ENCODE measurements around the gene CHCHD6. TPM values are rescaled to one million over a fixed set of nuclear protein-coding genes. Genes with fewer than 3 reads are reported as not detected.

CHCHD6 gene
- total RNA-seq, 1 donor, result 10.9 TPM

GRCh38 chr3:126937533-126937932 lies 233.5 kb downstream of the CHCHD6 start:
- Histone ChIP-seq H3K9me3 (ENCODE audit: low read depth, low read length) (no peaks in the 10 kb centered on the region), H4K20me1 (ENCODE audit: insufficient read depth, low read length) (no peaks in the 10 kb centered on the region), H3K27ac (ENCODE audit: low read depth, low read length) (no peak overlapping the region), H3K79me2 (ENCODE audit: insufficient read depth, low read length) (no peaks in the 10 kb centered on the region), H3K36me3 (ENCODE audit: insufficient read depth, low read length) (no peaks in the 10 kb centered on the region), H3K4me1 (ENCODE audit: insufficient read depth, low read length) (peaks cover 16% of the 10 kb centered on the region), H3K27me3 (ENCODE audit: insufficient read depth, low read length) (no peaks in the 10 kb centered on the region), H2AFZ (ENCODE audit: low read length) (no peak overlapping the region), H3K4me2 (ENCODE audit: insufficient read depth, low read length) (no peak overlapping the region), H3K4me3 (ENCODE audit: insufficient read depth, low read length) (no peak overlapping the region)
- DNase-seq (ENCODE audit: insufficient read length, low spot score, missing footprints), result no peak
- no peak for TF ChIP-seq CTCF (IDR thresholded peaks at IDR 0.05; ENCODE audit: extremely low read depth, low read depth, low read length)

- no peak for DNase-seq (ENCODE audit: insufficient read length, low spot score, missing footprints)
These were observed 233.9 kb downstream of the CHCHD6 start for GRCh38 chr3:126937973-126938372.

GRCh38 chr3:126938520-126939337 lies 234.7 kb downstream of the CHCHD6 start:
- DNase-seq (ENCODE audit: insufficient read length, low spot score, missing footprints), result no peak
- no peaks in the 10 kb centered on the region for H4K20me1 ChIP-seq (ENCODE audit: insufficient read depth, low read length)
- no peak overlapping the region for H3K27ac ChIP-seq (ENCODE audit: low read depth, low read length)
- no peak overlapping the region for H3K4me2 ChIP-seq (ENCODE audit: insufficient read depth, low read length)
- H3K4me3 ChIP-seq (ENCODE audit: insufficient read depth, low read length), result no peak overlapping the region
- no peak overlapping the region for H2AFZ ChIP-seq (ENCODE audit: low read length)
- H3K4me1 ChIP-seq (ENCODE audit: insufficient read depth, low read length), result peaks cover 13% of the 10 kb centered on the region
- H3K79me2 ChIP-seq (ENCODE audit: insufficient read depth, low read length), result no peaks in the 10 kb centered on the region
- H3K9me3 ChIP-seq (ENCODE audit: low read depth, low read length), result no peaks in the 10 kb centered on the region
- H3K27me3 ChIP-seq (ENCODE audit: insufficient read depth, low read length), result no peaks in the 10 kb centered on the region
- H3K36me3 ChIP-seq (ENCODE audit: insufficient read depth, low read length), result no peaks in the 10 kb centered on the region
- TF ChIP-seq CTCF (IDR thresholded peaks at IDR 0.05; ENCODE audit: extremely low read depth, low read depth, low read length), result no peak

More at GRCh38 chr3:126937973-126938372, 233.9 kb downstream of the CHCHD6 start:
- Histone ChIP-seq H3K9me3 (ENCODE audit: low read depth, low read length) (no peaks in the 10 kb centered on the region), H3K27me3 (ENCODE audit: insufficient read depth, low read length) (no peaks in the 10 kb centered on the region), H3K79me2 (ENCODE audit: insufficient read depth, low read length) (no peaks in the 10 kb centered on the region), H3K4me2 (ENCODE audit: insufficient read depth, low read length) (no peak overlapping the region), H3K36me3 (ENCODE audit: insufficient read depth, low read length) (no peaks in the 10 kb centered on the region), H3K4me3 (ENCODE audit: insufficient read depth, low read length) (no peak overlapping the region), H3K27ac (ENCODE audit: low read depth, low read length) (no peak overlapping the region), H4K20me1 (ENCODE audit: insufficient read depth, low read length) (no peaks in the 10 kb centered on the region), H2AFZ (ENCODE audit: low read length) (no peak overlapping the region), H3K4me1 (ENCODE audit: insufficient read depth, low read length) (peaks cover 13% of the 10 kb centered on the region)
- no peak for TF ChIP-seq CTCF (IDR thresholded peaks at IDR 0.05; ENCODE audit: extremely low read depth, low read depth, low read length)

- no peak for DNase-seq (ENCODE audit: insufficient read length, low spot score, missing footprints)
- Histone ChIP-seq H2AFZ (ENCODE audit: low read length) (no peak overlapping the region), H3K27ac (ENCODE audit: low read depth, low read length) (no peak overlapping the region), H3K4me3 (ENCODE audit: insufficient read depth, low read length) (no peak overlapping the region), H4K20me1 (ENCODE audit: insufficient read depth, low read length) (no peaks in the 10 kb centered on the region), H3K79me2 (ENCODE audit: insufficient read depth, low read length) (no peaks in the 10 kb centered on the region), H3K27me3 (ENCODE audit: insufficient read depth, low read length) (no peaks in the 10 kb centered on the region), H3K4me1 (ENCODE audit: insufficient read depth, low read length) (peaks cover 10% of the 10 kb centered on the region), H3K4me2 (ENCODE audit: insufficient read depth, low read length) (no peak overlapping the region), H3K9me3 (ENCODE audit: low read depth, low read length) (no peaks in the 10 kb centered on the region), H3K36me3 (ENCODE audit: insufficient read depth, low read length) (no peaks in the 10 kb centered on the region)
- TF ChIP-seq CTCF (IDR thresholded peaks at IDR 0.05; ENCODE audit: extremely low read depth, low read depth, low read length), result no peak
These were observed 235.3 kb downstream of the CHCHD6 start for GRCh38 chr3:126939338-126939718.
